ENCODE results near the gene MT2A.

DNA sequence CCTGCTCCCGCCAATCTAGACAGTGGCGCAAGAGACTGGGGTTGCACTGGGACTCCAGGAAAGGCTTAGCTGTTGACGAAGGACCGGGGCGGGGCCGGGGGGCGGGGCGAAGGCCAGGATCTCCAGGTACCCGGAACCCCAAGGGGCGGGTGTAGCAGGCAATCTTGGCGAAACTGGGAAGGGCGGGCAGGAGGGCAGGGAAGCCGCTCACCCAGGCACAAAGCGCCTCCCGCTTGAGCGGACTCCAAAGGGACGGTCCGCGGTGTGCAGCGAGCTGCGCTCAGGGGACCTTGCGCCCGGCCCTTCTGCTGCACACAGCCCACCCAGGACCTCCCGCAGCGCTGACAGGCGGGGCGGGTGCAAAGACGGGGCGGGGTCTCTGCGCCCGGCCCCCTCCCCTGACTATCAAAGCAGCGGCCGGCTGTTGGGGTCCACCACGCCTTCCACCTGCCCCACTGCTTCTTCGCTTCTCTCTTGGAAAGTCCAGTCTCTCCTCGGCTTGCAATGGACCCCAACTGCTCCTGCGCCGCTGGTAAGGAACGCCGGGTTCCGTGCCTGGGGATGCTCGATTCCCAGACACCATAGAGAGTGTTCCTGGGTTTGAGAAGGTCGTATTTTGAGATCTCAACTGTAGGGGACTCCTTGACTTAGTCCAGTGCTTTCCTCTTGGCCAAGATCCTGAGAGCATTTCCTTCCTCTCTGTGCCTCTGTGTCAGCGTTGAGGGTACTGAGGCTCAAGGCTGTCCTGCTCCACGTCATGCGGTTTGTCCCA lies 49.4 kb downstream of the MT2A start, which contains the start of gene MT1F:
- TF ChIP-seq, protein P1, sequence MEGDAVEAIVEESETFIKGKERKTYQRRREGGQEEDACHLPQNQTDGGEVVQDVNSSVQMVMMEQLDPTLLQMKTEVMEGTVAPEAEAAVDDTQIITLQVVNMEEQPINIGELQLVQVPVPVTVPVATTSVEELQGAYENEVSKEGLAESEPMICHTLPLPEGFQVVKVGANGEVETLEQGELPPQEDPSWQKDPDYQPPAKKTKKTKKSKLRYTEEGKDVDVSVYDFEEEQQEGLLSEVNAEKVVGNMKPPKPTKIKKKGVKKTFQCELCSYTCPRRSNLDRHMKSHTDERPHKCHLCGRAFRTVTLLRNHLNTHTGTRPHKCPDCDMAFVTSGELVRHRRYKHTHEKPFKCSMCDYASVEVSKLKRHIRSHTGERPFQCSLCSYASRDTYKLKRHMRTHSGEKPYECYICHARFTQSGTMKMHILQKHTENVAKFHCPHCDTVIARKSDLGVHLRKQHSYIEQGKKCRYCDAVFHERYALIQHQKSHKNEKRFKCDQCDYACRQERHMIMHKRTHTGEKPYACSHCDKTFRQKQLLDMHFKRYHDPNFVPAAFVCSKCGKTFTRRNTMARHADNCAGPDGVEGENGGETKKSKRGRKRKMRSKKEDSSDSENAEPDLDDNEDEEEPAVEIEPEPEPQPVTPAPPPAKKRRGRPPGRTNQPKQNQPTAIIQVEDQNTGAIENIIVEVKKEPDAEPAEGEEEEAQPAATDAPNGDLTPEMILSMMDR (IDR thresholded peaks at IDR 0.05) = peak in 2 of 7 experiments; percentile 33 to 37
- TF ChIP-seq POLR2A (IDR thresholded peaks at IDR 0.05) = peak; percentile 76 to 85 (median 83)
